HepG2 (cell line): ENCODE results near the gene FAM98A. TPM values are rescaled to one million over a fixed set of nuclear protein-coding genes. Genes with fewer than 3 reads are reported as not detected.

Source experiments
- ATAC-seq: fragments of 200-7000 bp; cut with Tn5 transposase; 3 replicates; pipeline ENCODE4 v1.9.1; 2020; ENCODE audit warnings: mild to moderate bottlenecking, moderate library complexity
- BruUV-seq: library from RNA; stranded (reverse); fragments of 400-500 nt; replicated peaks from 2 replicates; lab custom pipeline; 2021; lab: Mats Ljungman, UMichigan
- CTCF ChIA-PET: fragments of 300-600 bp; formaldehyde crosslinking; extraction: SDS; loops from one replicate; lab custom pipeline; 2021; ENCODE audit warnings: low total read pairs, inconsistent platforms, low intra/inter-chr PET ratio; lab: Yijun Ruan, JAX
- POLR2A ChIA-PET: fragments of 350-600 bp; sonication (Branson Sonifier 250); formaldehyde crosslinking; loops from one replicate; lab custom pipeline; 2020; ENCODE audit warnings: antibody characterized with exemption, inconsistent platforms; lab: Yijun Ruan, JAX
- DNase-seq: peaks from one replicate; pipeline ENCODE4 v3.0.0-alpha.2; 2015; ENCODE audit warnings: low spot score
- FAIRE-seq: peaks from 3 replicates; lab custom pipeline; 2011; peaks lifted over from hg19 to GRCh38; lab: Jason Lieb, UNC
- H2AFZ ChIP-seq: one replicate; pipeline ENCODE4 v1.6.1; 2011; ENCODE audit warnings: low read length, inconsistent platforms
- H3K27ac ChIP-seq: fragments of 300-600 bp; 3 replicates; pipeline ENCODE4 v1.8.0; 2011; ENCODE audit warnings: mixed run types, mild to moderate bottlenecking, mixed read lengths, low read length, inconsistent platforms; ENCODE audit not compliant: insufficient read depth; ENCODE audit errors: extremely low read length
- H3K27me3 ChIP-seq, 2 experiments: fragments of 200-600 bp in 1 of 2; 2 replicates in 1 of 2; 3 replicates in 1 of 2; pipeline versions ENCODE4 v1.6.0 to v1.8.0; 2011; ENCODE audit warnings: low read length in 2 of 2, mild to moderate bottlenecking in 2 of 2, moderate library complexity in 2 of 2, inconsistent platforms in 1 of 2; ENCODE audit not compliant: insufficient read depth in 2 of 2, control insufficient read depth in 1 of 2
- H3K36me3 ChIP-seq, 2 experiments: fragments of 200-600 bp in 1 of 2; replicated peaks in 1 of 2; 2 replicates in 1 of 2; 3 replicates in 1 of 2; pipeline versions ENCODE4 v1.5.1 to v1.8.0; 2011; ENCODE audit warnings: low read length in 2 of 2, inconsistent platforms in 1 of 2; ENCODE audit not compliant: insufficient read depth in 2 of 2, control insufficient read depth in 1 of 2
- H3K4me1 ChIP-seq: 2 replicates; pipeline ENCODE4 v1.5.1; 2012; ENCODE audit warnings: low read length, inconsistent platforms; ENCODE audit not compliant: insufficient read depth
- H3K4me2 ChIP-seq: 2 replicates; pipeline ENCODE4 v1.6.0; 2011; ENCODE audit warnings: low read depth, low read length, inconsistent platforms
- H3K4me3 ChIP-seq, 3 experiments: fragments of 200-600 bp in 1 of 3; sonication (generic), shearing (Covaris generic) in 1 of 3; replicated peaks in 1 of 3; 2 replicates each; pipeline ENCODE4 v1.5.1; 2011 to 2016; ENCODE audit warnings: low read length in 3 of 3, inconsistent platforms in 2 of 3, low read depth in 2 of 3, mild to moderate bottlenecking in 2 of 3, control low read depth in 1 of 3, mixed read lengths in 1 of 3; ENCODE audit not compliant: insufficient read depth in 1 of 3
- H3K79me2 ChIP-seq: one replicate; pipeline ENCODE4 v1.6.1; 2011; ENCODE audit warnings: low read length, inconsistent platforms; ENCODE audit not compliant: insufficient read depth
- H3K9ac ChIP-seq: 2 replicates; pipeline ENCODE4 v1.6.0; 2011; ENCODE audit warnings: mild to moderate bottlenecking, low read depth, low read length, inconsistent platforms; ENCODE audit not compliant: insufficient read depth
- H3K9me3 ChIP-seq: 2 replicates; pipeline ENCODE4 v1.5.1; 2012; ENCODE audit warnings: mild to moderate bottlenecking, low read length
- H4K20me1 ChIP-seq: 2 replicates; pipeline ENCODE4 v1.6.0; 2011; ENCODE audit warnings: inconsistent platforms, mild to moderate bottlenecking, low read length, moderate library complexity; ENCODE audit not compliant: insufficient read depth
- ATF4 ChIP-seq, 2 experiments: fragments of 450-650 bp in 1 of 2; sonication (generic) in 1 of 2; formaldehyde crosslinking; IDR thresholded peaks; 2 replicates each; pipeline versions ENCODE4 v1.5.0 to v1.8.0; 2020 to 2022; ENCODE audit warnings: mild to moderate bottlenecking in 1 of 2, missing genetic modification reagents in 1 of 2
- CREB3 ChIP-seq: sonication (generic); formaldehyde crosslinking; IDR thresholded peaks from 2 replicates; pipeline ENCODE4 v1.5.0; 2020; ENCODE audit warnings: missing genetic modification reagents
- SALL1 ChIP-seq: sonication (generic); formaldehyde crosslinking; IDR thresholded peaks from 2 replicates; pipeline ENCODE4 v1.8.0; 2022; ENCODE audit warnings: mild to moderate bottlenecking, missing genetic modification reagents
- ZFX ChIP-seq: sonication (generic); formaldehyde crosslinking; IDR thresholded peaks from 2 replicates; pipeline ENCODE4 v1.4.0; 2020; ENCODE audit warnings: mild to moderate bottlenecking, low read depth, missing genetic modification reagents, moderate library complexity
- ZNF230 ChIP-seq: sonication (generic); formaldehyde crosslinking; IDR thresholded peaks from 2 replicates; pipeline ENCODE4 v1.4.0; 2020; ENCODE audit warnings: mild to moderate bottlenecking, missing genetic modification reagents
- WGBS: methylation state at CpG from one replicate; pipeline ENCODE4 v1.1.6; 2017; ENCODE audit warnings: low lambda C conversion rate; 5-methylcytosine and 5-hydroxymethylcytosine counted together
- in situ Hi-C: cut with HindIII; loops from 2 replicates; pipeline ENCODE4 v1.10.0; 2017; ENCODE audit warnings: low pct_unique_long_range_greater_than_20kb; ENCODE audit not compliant: extremely low pct_ligation_motif_present
- intact Hi-C: fragments of 100-400 bp; cut with micrococcal nuclease; formaldehyde crosslinking; loops from one replicate; pipeline ENCODE4 v1.10.0; 2022; ENCODE audit not compliant: unreplicated experiment
- polyA plus RNA-seq, 8 experiments: library from polyadenylated mRNA; depleted of rRNA in 3 of 8; stranded (reverse) in 7 of 8; unstranded in 1 of 8; fragments of >200 nt; fragmentation: Illumina TruSeq in 4 of 8; extraction: Trizol in 4 of 8; gene quantifications; 2 replicates each; pipeline versions ENCODE4 v1.2.1 to v1.2.3, GENCODE V29; 2011 to 2016; ENCODE audit warnings: low read depth in 4 of 8, missing spikeins in 1 of 8, mixed read lengths in 1 of 8; ENCODE audit not compliant: insufficient read depth in 1 of 8
- total RNA-seq, 5 experiments: library from RNA; depleted of rRNA; stranded (reverse); fragments of >200 nt; fragmentation: Illumina TruSeq; extraction: Trizol; gene quantifications; 2 replicates each; pipeline ENCODE4 v1.2.3, GENCODE V29; 2016; ENCODE audit warnings: low read depth in 1 of 5
- TF ChIP-seq, protein P1 (sequence below): sonication (generic); formaldehyde crosslinking; IDR thresholded peaks from 2 replicates; pipeline ENCODE4 v1.4.0; 2020; ENCODE audit warnings: missing genetic modification reagents

FAM98A gene
- total and polyA plus RNA-seq, 2 of the 13 experiments (the other 11 are each of a cell fraction or from before 2014, with no cell fraction given) = 44.0 to 61.4 TPM

DNA sequence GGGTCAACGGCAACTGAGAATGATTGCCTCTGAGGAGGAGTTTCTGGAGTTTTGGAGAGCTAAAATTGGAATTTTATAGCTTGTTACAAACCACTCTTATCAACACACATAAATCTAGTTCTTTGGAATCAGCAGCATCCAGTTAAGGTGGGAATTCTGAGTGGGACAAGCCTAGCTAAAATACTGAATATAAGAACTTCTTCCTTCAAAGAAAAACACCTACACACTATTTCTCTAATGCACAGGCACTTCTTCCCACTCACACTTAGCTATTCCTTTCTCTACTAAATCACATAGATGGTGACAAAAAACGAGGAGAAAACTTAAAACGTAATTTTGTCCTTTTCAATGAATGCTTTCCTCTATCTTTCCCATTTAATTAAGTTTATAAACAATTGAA lies 43.4 kb downstream of the FAM98A start:
- Histone ChIP-seq H3K27ac (no peak overlapping the region), H3K9ac (no peak overlapping the region), H3K4me2 (no peak overlapping the region), H3K36me3 (no peaks in the 10 kb centered on the region), H4K20me1 (no peaks in the 10 kb centered on the region), H3K27me3 (no peaks in the 10 kb centered on the region), H3K4me3 (no peak overlapping the region), H2AFZ (no peak overlapping the region), H3K79me2 (no peaks in the 10 kb centered on the region), H3K9me3 (no peaks in the 10 kb centered on the region), H3K4me1 (peaks cover 10% of the 10 kb centered on the region)
- WGBS = 32% methylated on average over 3 of the region's 3 CpGs
- ATAC-seq (no peak), FAIRE-seq (no peak), DNase-seq (no peak)
- in situ Hi-C loops (no loop called here), intact Hi-C loops (no loop called here)
- ChIA-PET POLR2A (no interaction called here), CTCF (no interaction called here)
- no peak for TF ChIP-seq CREB3 (CRISPR knock-in tag)
- no peak for TF ChIP-seq ZFX
- no peak for TF ChIP-seq SALL1 (CRISPR knock-in tag)
- TF ChIP-seq ATF4 (CRISPR knock-in tag; IDR thresholded peaks at IDR 0.05) = no peak
- TF ChIP-seq ZNF230 (CRISPR knock-in tag) = no peak
- TF ChIP-seq, protein P1, sequence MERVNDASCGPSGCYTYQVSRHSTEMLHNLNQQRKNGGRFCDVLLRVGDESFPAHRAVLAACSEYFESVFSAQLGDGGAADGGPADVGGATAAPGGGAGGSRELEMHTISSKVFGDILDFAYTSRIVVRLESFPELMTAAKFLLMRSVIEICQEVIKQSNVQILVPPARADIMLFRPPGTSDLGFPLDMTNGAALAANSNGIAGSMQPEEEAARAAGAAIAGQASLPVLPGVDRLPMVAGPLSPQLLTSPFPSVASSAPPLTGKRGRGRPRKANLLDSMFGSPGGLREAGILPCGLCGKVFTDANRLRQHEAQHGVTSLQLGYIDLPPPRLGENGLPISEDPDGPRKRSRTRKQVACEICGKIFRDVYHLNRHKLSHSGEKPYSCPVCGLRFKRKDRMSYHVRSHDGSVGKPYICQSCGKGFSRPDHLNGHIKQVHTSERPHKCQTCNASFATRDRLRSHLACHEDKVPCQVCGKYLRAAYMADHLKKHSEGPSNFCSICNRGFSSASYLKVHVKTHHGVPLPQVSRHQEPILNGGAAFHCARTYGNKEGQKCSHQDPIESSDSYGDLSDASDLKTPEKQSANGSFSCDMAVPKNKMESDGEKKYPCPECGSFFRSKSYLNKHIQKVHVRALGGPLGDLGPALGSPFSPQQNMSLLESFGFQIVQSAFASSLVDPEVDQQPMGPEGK (CRISPR knock-in tag) = no peak
- no TSS peak for BruUV-seq
